ENCODE data around the gene PAQR6. TPM values are rescaled to one million over a fixed set of nuclear protein-coding genes. Genes with fewer than 3 reads are reported as not detected.
"Not testable (repeated sequence)": the region's sequence is repeated elsewhere in the genome, so short reads cannot be mapped to it uniquely, and the experiment has no call there.

Gene PAQR6
- total RNA-seq, 1 donor from 2014 or later, result 48.9 TPM

DNA sequence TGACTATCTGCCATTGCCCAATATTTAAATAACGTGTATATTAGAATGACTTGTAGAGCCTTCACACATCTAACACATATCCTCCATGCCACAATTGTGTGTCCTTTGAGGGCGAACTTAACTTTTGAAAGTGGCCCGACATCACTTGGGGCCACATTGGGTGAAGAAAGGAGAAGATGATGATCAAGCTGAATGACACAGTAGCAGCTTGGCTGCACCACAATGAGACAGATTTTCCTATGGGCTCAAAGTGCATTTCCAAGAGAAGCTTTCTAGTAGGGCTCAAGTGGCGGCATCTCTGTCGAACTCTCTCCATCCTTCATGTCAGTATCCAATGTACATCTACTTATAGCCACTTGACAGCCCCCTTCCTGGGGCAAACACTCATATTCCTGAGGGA is 9.6 kb downstream of the PAQR6 start:
- DNase-seq (ENCODE audit: low spot score) (no peak), ATAC-seq (no peak)
- intact Hi-C loops (cut with DNase I), result no loop called here

DNA sequence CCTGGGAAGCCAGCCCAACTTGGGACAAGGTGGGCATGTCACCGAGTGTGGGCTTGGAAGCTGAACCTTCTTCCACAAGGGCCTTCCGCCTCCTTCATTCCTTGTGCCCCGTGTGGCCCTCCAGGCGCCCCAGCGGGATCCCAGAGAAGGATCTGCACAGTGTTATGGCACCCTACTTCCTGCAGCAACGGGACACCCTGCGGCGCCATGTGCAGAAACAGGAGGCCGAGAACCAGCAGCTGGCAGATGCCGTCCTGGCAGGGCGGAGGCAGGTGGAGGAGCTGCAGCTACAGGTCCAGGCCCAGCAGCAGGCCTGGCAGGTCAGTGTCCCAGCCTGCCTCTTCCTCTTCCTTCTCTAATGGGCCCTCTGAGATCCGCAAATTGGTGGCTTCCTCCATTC is 11.7 kb downstream of the PAQR6 start:
- intact Hi-C loops (cut with DNase I), result no loop called here
- DNase-seq (ENCODE audit: low spot score) (no peak), ATAC-seq (no peak)

DNA sequence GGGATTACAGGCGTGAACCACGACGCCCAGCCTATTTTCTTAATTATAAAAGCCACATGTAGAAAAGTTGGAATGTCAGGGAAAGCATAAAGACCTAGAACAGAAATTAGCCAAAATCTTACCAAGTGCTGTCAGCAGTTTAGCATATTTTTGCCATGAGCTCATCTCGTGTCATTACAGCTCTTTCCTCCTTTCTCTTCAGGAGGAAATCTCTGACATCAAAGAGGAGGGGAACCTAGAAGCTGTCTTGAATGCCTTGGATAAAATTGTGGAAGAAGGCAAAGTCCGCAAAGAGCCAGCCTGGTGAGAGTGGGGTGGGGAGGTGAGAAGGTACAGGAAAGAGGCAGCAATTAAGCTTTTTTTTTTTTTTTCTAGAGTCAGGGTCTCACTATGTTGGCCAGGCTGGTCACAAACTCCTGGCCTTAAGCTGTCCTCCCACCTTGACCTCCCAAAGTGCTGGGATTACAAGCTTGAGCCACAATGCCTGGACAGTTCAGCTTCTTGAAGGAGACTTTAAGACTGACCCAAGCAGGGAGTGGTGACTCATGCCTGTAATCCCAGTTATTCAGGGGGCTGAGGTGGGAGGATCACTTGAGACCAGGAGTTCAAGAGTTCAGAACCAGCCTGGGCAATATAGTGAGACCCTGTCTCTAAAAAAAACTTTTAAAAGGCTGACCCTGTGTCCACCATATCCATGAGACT is 14.3 kb downstream of the PAQR6 start:
- no peak for ATAC-seq
- intact Hi-C loops (cut with DNase I), result no loop called here
- DNase-seq (ENCODE audit: low spot score), result no peak

DNA sequence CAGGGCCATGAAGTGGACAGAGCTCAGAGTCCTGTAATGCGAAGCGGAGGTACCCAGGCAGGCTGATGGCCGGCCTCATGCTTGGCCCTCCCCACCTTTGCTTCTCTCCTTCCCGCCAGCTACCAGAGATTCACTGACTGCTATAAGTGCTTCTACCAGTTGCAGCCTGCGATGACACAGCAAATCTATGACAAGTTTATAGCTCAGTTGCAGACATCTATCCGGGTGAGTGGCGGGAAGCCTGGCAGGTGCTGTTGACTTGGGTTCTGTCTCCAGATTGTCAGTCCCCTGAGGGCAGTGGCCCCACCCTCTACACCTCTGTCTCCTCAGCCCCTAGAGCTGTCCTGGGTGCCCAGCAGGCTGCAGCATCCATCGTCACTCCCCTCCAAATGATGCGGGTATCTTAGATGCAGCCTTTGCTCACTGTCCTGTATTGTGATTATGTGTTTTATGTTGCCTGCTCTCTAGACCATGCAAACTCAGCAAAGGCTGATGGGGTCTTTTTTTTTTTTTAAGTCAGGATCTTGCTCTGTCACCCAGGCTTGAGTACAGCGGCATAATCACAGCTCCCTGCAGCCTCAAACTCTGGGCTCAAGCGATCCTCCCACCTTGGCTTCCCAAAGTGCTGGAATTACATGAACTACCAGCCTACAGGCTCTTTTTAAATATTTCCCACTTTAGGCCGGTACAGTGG is 15.5 kb downstream of the PAQR6 start:
- ATAC-seq, result no peak
- no peak for DNase-seq (ENCODE audit: low spot score)
- intact Hi-C loops (cut with DNase I), result no loop called here

DNA sequence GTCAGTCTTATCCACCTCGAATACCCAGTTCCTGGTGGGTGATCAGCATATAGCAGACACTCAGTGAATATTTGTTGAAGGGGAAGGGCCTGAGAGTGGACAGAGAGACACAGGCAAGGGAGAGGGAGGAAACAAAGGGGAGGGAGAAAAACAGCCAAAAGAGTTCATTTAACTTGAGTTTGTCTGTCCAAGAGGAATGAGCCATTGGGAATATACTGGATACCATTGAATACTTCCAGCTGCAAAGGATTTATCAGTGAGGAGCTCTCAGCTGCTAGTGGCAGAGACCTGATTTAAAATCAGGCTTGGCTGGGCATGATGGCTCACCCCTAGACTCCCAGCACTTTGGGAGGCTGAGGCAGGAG is 17.4 kb downstream of the PAQR6 start:
- no peak for DNase-seq (ENCODE audit: low spot score)
- intact Hi-C loops (cut with DNase I), result no loop called here
- ATAC-seq, result peak; percentile 19

DNA sequence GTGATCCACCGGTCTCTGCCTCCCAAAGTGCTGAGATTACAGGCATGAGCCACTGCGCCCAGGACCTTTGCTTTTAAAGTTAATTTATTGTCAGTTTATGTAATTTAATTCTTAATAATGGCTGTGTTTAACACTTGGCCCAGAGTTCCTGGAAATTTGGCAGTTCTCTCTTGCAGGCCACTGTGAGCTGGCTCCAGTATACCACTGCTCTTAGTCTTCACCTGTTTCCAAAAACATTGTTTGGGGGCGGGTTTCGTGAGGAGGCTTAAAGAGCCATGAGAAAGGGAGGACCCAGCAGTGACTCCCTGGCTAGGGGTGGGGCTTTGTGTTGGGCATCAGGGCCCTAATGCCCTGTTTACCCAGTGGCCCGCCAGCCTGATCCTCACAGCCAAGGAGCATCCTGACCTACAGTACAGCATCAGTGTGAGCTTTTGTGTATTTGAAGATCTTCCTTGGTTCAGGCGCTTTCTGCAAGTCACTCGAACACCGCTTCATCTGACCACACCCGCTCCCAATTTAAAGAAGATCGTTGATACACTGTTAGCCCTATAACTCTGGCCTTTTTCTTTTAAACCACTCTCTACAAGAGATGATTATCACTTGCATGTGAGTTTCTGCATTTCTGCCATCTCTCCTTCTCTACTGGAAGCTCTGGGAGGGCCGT is 17.9 kb downstream of the PAQR6 start:
- intact Hi-C loops (cut with DNase I), result loop anchor here (2.0 kb wide), 1 partner anchor 83 kb away; no protein-coding TSS in a partner anchor
- DNase-seq (ENCODE audit: low spot score) (no peak), ATAC-seq (no peak)

DNA sequence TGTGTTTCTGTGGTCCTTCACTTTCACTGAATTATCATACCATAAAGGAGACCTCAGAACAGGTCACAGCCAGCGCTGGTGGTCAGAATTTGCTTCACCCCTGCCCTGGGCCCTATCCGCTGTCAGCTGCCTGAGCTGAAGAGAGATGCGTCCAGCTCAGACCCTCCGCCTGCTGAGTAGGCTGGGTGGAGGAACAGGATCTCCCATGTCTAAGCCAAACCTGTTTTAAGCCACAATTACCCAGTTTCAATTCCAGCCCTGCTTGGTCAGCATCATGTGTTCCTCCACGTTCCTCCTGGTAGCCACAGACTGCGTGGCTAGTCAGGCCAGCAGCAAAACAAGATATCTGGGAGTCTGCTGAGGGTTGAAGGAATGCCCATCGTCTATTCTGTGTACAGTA is 19.4 kb downstream of the PAQR6 start:
- ATAC-seq, result no peak
- intact Hi-C loops (cut with DNase I), result loop anchor here (2.0 kb wide), 1 partner anchor 82 kb away; no protein-coding TSS in a partner anchor
- no peak for DNase-seq (ENCODE audit: low spot score)

DNA sequence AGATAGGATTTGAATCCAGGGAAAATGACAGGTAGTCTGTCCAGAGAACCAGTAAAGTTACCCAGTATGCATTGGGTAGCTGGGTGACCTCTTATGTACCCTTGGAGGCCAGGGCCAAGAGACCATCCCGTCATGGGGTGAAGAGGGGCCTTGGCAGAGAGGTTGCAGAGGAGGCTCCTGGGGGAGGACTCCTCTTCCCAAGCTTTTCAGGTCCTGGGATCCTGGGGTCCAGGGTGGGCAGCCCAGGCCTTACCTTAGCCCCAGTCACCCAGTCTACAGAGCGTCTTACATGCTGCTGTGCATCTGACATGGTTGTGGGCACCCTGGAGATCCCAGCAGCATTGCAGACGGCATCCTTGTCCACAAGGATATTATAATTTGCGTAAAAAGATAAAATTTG is 21.1 kb downstream of the PAQR6 start:
- DNase-seq (ENCODE audit: low spot score) (no peak), ATAC-seq (no peak)
- intact Hi-C loops (cut with DNase I), result no loop called here

DNA sequence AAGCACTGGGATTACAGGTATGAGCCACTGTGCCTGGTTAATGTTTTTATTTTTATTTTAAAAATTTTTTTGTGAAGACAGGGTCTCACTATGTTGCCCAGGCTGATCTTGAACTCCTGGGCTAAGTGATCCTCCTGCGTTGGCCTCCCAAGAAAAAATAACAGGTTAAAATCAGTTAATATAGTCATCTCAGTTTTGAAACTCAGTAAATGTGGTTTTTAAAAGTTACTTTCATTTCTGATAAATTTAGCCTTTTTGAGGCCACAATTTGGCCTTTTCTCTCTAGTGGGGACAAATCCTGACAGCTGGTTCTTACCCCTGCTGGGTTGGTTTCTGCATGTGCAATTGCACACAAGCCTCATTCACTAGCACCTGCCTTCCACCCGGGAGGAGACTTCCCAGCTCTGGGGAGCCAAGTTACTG is 21.7 kb downstream of the PAQR6 start:
- ATAC-seq (no peak), DNase-seq (ENCODE audit: low spot score) (no peak)
- intact Hi-C loops (cut with DNase I), result no loop called here

DNA sequence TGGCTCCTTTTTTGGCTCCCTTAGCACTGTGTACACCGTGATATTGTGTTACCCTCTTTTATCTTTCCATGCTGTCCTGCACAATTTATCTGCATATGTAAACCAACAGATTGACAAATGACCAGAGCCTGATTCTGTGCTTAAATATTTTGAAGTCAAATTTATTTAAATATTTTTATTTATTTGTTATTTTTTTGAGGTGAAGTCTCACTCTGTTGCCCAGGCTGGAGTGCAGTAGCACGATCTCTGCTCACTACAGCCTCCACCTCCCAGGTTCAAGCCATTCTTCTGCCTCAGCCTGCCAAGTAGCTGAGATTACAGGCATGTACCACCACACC is 22.2 kb downstream of the PAQR6 start:
- intact Hi-C loops (cut with DNase I), result no loop called here
- ATAC-seq, result no peak
- no peak for DNase-seq (ENCODE audit: low spot score)

DNA sequence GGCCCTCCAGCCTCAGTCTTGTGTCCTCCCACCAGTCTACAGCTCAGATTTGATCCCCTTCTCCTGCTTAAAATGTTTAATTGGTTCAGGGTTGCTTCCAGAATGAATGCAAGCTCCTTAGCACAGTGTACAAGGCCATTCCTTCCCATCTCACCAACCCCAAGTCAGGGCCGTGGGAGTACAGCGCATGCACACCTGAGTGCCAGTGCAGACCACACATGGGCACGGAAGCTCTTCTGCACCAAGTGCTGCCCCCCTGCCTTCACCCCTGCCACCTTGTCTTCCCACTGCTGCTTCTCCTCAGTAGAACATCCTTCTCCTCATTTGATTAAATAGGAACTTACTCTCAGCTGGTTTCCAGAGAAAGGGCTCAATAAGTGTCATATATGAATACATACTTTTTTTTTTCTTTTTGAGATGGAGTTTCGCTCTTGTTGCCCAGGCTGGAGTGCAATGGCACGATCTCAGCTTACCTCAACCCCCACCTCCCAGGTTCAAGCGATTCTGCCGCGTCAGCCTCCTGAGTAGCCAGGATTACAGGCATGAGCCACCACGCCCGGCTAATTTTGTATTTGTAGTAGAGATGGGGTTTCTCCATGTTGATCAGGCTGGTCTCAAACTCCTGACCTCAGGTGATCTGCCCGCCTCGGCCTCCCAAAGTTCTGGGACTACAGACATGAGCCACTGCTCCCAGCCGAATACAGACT is 25.7 kb downstream of the PAQR6 start:
- no peak for DNase-seq (ENCODE audit: low spot score)
- no peak for ATAC-seq
- intact Hi-C loops (cut with DNase I), result loop anchor here (5.0 kb wide), 1 partner anchor 130 kb away; no protein-coding TSS in a partner anchor

DNA sequence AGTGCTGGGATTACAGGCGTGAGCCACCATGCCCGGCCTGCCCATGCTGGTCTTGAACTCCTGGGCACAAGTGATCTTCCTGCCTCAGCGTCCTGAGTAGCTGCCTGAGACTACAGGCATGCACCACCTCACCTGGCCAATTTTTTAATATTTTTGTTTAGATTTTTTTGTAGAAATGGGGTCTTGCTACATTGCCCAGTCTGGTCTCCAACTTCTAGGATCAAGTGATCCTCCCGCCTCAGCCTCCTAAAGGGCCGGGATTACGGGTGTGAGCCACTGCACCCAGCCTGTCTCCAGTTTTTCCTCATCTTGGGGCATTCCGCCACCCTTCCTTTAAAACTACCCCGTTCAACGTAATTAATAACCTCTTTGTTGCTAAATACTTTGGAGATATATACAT is 27.6 kb downstream of the PAQR6 start:
- DNase-seq (ENCODE audit: low spot score), result no peak
- intact Hi-C loops (cut with DNase I), result loop anchor here (5.0 kb wide), 1 partner anchor 128 kb away; no protein-coding TSS in a partner anchor
- ATAC-seq, result no peak

DNA sequence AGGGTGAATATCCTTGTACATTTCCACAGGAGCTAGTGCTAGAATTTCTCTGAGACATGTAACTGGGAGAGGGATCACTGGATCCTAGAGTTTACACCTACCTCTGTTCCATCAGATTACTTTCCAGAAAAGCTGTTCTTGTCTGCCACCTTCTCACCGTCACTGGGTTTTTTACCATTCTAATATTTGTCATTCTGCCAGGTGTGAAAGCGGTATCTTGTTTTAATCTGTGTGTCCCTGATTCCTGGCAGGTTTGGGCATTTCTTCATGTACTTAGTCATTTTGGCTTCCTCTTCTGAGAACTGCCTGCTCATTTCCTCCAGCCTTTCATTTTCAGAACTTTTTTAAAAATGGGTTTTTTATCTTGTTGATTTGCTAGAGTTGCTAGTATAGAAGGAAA is 30.0 kb downstream of the PAQR6 start:
- DNase-seq (ENCODE audit: low spot score) (no peak), ATAC-seq (no peak)
- intact Hi-C loops (cut with DNase I), result no loop called here

DNA sequence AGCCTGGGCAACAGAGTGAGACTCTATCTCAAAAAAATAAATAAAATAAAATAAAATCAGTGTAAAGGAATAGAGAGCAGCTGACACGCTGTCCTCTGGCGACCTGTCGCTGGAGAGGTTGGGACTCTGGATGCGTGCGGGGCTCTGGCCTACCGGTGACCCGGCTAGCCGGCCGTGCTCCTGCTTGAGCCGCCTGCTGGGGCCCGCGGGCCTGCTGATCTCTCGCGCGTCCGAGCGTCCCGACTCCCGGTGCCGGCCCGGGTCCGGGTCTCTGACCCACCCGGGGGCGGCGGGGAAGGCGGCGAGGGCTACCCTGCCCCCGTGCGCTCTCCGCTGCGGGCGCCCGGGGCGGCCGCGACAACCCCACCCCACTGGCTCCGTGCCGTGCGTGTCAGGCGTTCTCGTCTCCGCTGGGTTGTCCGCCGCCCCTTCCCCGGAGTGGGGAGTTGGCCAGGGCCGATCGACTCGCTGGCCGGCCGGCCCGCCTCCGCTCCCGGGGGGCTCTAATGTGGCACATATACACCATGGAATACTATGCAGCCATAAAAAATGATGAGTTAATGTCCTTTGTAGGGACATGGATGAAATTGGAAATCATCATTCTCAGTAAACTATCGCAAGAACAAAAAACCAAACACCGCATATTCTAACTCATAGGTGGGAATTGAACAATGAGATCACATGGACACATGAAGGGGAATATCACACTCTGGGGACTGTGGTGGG is 31.3 kb downstream of the PAQR6 start:
- ATAC-seq; intact Hi-C loops (cut with DNase I); DNase-seq (ENCODE audit: low spot score): not testable (repeated sequence)

DNA sequence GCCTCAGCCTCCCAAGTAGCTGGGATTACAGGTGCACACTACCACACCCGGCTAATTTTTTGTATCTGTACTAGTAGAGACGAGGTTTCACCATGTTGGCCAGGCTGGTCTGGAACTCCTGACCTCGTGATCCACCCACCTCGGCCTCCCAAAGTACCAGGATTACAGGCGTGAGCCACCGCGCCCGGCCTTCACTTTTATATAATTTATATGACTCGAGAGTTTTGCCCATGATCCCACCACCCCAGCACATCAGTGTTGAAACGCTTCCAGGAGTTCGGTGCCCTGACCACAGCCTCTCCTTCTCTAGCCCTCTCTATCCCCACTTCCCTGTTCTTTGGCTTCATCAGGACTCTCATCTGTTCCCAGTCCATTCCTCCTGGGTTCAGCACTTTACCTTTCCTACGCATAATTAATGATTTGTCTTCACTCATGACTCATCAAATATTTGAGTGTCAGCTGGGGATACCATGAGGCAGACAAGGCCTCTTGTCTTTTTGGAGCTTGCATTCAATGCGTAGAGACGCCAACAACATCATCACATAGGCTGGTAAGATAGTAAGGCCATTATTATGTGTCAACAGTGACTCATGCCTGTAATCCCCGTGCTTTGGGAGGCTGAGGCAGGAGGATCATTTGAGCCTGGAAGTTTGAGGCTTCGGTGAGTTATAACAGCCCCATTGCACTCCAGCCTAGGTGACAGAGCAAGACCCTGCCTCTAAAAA is 33.7 kb downstream of the PAQR6 start:
- intact Hi-C loops (cut with DNase I), result no loop called here
- ATAC-seq (no peak), DNase-seq (ENCODE audit: low spot score) (no peak)

DNA sequence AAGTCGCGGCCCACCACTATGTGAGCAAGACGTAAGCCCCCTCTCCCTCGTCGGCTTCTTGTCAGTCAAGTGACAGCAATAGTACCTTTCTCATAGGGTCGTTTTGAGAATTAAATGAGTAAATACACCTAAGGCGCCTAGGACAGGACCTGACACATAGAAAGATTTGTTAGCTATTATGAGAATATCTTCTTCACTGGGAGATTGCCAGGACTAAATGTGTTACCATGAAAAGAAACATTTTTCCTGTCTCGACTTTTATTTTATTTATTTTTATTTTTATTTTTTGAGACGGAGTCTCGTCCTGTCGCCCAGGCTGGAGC is 34.3 kb downstream of the PAQR6 start:
- DNase-seq (ENCODE audit: low spot score) (no peak), ATAC-seq (no peak)
- intact Hi-C loops (cut with DNase I), result no loop called here

DNA sequence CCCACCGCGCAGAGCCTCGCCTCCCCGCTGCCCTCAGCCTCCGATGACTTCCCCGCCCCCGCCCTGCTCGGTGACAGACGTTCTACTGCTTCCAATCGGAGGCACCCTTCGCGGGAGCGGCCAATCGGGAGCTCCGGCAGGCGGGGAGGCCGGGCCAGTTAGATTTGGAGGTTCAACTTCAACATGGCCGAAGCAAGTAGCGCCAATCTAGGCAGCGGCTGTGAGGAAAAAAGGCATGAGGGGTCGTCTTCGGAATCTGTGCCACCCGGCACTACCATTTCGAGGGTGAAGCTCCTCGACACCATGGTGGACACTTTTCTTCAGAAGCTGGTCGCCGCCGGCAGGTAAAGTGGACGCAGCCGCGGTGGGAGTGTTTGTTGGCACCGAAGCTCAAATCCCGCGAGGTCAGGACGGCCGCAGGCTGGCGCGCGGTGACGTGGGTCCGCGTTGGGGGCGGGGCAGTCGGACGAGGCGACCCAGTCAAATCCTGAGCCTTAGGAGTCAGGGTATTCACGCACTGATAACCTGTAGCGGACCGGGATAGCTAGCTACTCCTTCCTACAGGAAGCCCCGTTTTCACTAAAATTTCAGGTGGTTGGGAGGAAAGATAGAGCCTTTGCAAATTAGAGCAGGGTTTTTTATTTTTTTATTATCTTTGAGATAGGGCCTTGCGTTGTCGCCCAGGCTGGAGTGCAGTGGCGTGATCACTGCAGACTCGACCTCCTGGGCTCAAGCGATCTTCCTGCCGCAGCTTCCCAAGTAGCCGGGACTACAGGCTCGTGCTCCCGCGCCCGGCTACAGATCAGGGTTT is 34.8 kb downstream of the PAQR6 start, which contains the start of gene PMF1:
TSS of gene PMF1 (plus strand) at position 175 of the 811 bp plus-strand sequence. CDS start at position 184, 9 bp downstream.
- intact Hi-C loops (cut with DNase I), result no loop called here
- peak; percentile 99 for ATAC-seq
- DNase-seq (ENCODE audit: low spot score), result peak; percentile 98

DNA sequence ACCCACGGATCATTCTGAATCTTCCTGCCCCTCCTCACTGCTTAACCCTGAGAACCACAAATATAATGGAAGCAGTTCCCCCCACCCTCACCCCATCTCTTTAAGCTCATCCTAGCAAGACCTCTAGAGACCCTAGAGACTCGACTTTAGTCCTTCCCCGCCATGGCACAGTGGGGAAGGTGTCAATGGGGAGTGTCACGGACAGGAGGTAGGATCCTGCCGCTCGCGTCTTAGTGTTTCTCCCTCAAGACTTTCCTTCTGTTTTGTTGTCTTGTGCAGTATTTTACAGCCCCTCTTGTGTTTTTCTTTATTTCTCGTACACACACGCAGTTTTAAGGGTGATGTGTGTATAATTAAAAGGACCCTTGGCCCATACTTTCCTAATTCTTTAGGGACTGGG is 35.7 kb downstream of the PAQR6 start:
- intact Hi-C loops (cut with DNase I), result no loop called here
- ATAC-seq, result no peak
- DNase-seq (ENCODE audit: low spot score), result no peak
